Measurements from ENCODE around the gene FCER1G.

The FCER1G gene

DNA sequence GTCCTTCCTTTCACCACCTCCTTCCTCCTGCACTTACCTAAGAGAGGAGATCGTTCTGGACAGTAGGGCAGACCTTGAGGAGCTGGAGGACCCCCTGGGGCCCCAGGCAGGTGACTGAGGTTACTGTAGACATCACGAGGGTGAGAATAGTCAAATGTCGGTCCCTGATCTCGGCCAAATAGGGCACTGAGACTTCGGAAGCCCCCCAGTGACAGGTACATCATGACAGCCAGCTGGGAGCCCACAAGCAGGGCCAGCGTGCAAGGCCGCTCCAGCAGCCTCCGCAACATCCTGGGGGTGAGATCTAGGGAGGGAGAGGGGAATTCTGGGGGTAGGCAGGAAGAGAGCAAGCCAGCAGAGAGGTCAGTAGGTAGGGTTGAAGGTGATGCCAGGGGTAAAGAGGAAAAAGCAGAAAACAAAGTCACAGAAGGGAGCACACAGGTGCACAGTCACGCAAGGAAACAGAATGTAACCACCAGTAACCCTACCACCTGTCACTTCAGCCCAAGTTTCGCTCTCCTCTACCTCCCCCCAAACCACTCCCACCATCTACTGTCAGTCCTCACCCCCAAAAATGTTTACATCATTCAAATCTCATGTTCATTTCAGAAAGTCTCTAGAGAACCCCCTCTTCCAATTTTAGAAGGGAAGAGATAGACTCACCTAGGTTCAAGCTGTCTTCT lies 39.2 kb upstream of the FCER1G start:
- H3K4me1 ChIP-seq (ENCODE audit: control insufficient read depth, low read depth, low read length), result peaks cover 6% of the 10 kb centered on the region
- H3K9ac ChIP-seq (ENCODE audit: low read length), result no peak overlapping the region
- no peaks in the 10 kb centered on the region for H3K9me3 ChIP-seq (ENCODE audit: control insufficient read depth, low read depth, low read length)
- no peak overlapping the region for H3K27ac ChIP-seq (ENCODE audit: low read length)
- peak overlapping the region; percentile 93 for H3K4me3 ChIP-seq (ENCODE audit: low read length)
- H3K36me3 ChIP-seq (ENCODE audit: control insufficient read depth, low read depth, low read length), result peaks cover 34% of the 10 kb centered on the region
- H3K27me3 ChIP-seq (ENCODE audit: control insufficient read depth, insufficient read depth, low read length), result no peaks in the 10 kb centered on the region

DNA sequence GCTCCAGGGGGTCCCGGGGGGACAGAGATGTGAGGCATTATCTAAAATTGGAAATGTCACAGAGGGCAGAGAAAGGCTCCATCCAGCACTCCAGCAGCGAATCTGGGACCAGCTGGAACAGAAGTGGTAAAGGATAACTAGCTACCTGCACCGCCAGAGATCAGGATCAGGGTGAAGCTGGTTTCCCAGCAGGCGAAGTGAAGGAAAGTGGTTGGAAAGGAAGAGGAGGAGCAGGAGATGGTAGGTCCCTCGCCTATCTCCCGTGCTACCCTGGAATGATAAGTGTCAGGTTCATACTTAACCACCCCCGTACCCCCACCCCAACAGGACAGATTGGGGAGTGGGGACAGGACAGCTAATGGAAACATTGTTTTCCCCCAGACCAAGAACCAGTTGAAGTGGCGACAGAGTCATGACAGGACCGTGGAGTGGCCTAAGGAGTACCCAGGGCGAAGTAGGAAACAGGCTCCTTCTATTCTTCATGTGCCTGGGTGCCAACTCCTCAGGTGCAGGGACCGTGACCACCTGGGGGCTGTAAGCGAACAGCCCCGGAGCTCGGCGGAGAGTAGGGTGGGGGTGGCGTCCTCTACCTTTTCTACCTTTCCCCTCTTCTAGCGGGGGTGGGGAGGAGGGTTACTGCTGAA lies 38.5 kb upstream of the FCER1G start:
- H3K4me3 ChIP-seq (ENCODE audit: low read length), result peak overlapping the region; percentile 93
- H3K9me3 ChIP-seq (ENCODE audit: control insufficient read depth, low read depth, low read length), result no peaks in the 10 kb centered on the region
- H3K27me3 ChIP-seq (ENCODE audit: control insufficient read depth, insufficient read depth, low read length), result no peaks in the 10 kb centered on the region
- H3K4me1 ChIP-seq (ENCODE audit: control insufficient read depth, low read depth, low read length), result peaks cover 6% of the 10 kb centered on the region
- H3K9ac ChIP-seq (ENCODE audit: low read length), result peak overlapping the region; percentile 74
- H3K27ac ChIP-seq (ENCODE audit: low read length), result peak overlapping the region; percentile 43
- H3K36me3 ChIP-seq (ENCODE audit: control insufficient read depth, low read depth, low read length), result peaks cover 31% of the 10 kb centered on the region

DNA sequence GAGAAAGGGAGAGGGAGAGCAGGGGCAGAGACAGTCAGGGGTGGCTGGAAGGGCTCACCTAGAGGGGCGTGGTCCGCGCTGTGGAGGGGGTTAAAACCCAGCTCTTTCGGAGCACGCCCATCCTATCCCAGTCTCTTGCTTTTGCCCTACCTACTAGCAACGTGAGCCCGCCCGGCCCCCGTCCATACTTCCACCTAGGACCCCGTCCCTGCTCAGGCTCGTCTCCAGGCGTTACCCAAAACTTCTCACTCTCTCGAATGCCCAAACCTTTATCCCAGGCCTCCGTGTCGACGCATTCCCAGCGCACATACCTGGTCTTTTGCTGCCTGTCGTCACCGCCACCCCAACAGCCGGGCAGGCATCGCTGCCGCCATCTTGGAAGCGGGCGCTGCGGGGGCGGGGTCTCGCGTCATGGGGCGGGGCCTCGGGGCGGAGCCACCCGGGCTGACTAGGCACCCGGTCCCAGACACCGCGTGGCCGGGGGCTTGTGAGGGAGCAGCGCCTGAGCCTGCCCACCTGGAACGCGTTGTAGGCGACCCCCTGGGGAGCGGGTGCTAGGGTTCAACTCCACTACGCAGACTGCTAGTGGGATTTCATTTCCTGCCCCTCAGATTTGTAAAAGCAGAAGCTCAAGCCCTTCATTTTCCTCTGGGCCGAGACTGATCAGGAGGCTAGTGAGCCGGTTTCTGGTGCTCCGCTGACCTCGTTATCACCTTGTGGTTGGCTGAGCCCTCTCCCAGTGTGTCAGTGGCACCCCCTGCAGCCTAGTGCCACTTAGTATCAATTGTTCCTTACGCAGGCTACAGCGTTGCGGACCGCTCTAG lies 37.8 kb upstream of the FCER1G start, which contains the start of gene B4GALT3:
TSS of gene B4GALT3 (minus strand) at position 396 of the 824 bp plus-strand sequence. CDS start 1,447 bp downstream, outside the sequence.
- Histone ChIP-seq H3K36me3 (ENCODE audit: control insufficient read depth, low read depth, low read length) (peaks cover 23% of the 10 kb centered on the region), H3K4me1 (ENCODE audit: control insufficient read depth, low read depth, low read length) (peaks cover 6% of the 10 kb centered on the region), H3K9me3 (ENCODE audit: control insufficient read depth, low read depth, low read length) (no peaks in the 10 kb centered on the region), H3K4me3 (ENCODE audit: low read length) (peak within 1 kb of the TSS; percentile 93), H3K27me3 (ENCODE audit: control insufficient read depth, insufficient read depth, low read length) (no peaks in the 10 kb centered on the region), H3K27ac (ENCODE audit: low read length) (peak within 1 kb of the TSS; percentile 61), H3K9ac (ENCODE audit: low read length) (peak within 1 kb of the TSS; percentile 74)

DNA sequence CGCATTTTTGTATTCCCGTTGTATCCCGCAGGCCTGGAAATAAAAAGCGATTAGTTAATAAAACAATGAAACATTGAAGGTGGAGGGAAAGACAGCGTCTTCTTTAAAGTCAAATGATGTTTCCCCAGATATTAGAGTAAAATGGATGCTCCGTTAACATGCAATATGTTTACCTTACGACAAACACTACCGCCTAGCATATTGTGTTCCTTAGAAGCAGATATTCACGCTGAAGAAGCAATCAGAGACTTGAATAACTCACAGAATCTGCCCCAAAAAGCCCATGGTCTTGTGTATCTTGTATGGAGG lies 37.2 kb upstream of the FCER1G start:
- H3K27me3 ChIP-seq (ENCODE audit: control insufficient read depth, insufficient read depth, low read length), result no peaks in the 10 kb centered on the region
- H3K9ac ChIP-seq (ENCODE audit: low read length), result peak overlapping the region; percentile 74
- peak overlapping the region; percentile 93 for H3K4me3 ChIP-seq (ENCODE audit: low read length)
- H3K9me3 ChIP-seq (ENCODE audit: control insufficient read depth, low read depth, low read length), result no peaks in the 10 kb centered on the region
- H3K27ac ChIP-seq (ENCODE audit: low read length), result peak overlapping the region; percentile 61
- H3K4me1 ChIP-seq (ENCODE audit: control insufficient read depth, low read depth, low read length), result peaks cover 6% of the 10 kb centered on the region
- peaks cover 20% of the 10 kb centered on the region for H3K36me3 ChIP-seq (ENCODE audit: control insufficient read depth, low read depth, low read length)

DNA sequence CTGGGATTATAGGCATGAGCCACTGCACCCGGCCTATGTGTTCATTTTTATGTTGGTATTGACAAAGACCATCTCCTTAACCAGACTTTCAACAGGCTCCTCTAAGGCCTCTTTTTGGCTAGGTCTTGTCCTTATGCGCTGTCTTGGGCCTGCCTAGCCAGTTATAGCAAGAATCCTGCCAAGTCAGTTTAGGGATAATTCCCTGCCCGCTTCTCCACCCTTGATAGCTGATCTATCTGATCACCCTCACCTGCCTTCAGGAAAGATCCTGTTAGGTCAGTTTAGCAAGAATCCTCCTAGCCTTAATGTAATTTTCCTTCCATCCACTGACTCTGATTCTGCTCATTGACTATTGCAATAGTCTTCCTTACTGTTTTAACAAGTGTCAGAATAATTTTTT lies 35.4 kb upstream of the FCER1G start:
- Histone ChIP-seq H3K27ac (ENCODE audit: low read length) (no peak overlapping the region), H3K4me1 (ENCODE audit: control insufficient read depth, low read depth, low read length) (peaks cover 6% of the 10 kb centered on the region)

DNA sequence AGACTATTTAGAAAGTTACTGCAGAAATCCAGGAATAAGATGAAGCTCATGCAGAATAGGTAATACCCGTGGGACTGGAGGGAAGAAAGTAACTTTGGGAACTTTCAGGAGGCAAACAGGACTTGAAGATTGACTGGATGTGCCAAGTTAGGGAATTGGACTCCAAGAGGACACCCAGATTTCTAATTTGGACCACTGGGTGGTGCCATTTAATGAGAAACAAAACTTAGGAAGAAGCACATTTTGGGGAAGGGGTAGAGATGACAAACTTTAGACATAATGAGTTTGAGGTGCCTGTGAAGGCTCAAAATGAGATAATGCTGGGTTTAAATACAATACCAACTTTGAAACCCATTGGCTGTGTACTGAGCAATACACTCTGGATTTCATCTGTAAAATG lies 34.5 kb upstream of the FCER1G start:
- Histone ChIP-seq H3K4me1 (ENCODE audit: control insufficient read depth, low read depth, low read length) (peaks cover 6% of the 10 kb centered on the region), H3K27me3 (ENCODE audit: control insufficient read depth, insufficient read depth, low read length) (no peaks in the 10 kb centered on the region), H3K27ac (ENCODE audit: low read length) (no peak overlapping the region), H3K9me3 (ENCODE audit: control insufficient read depth, low read depth, low read length) (no peaks in the 10 kb centered on the region), H3K36me3 (ENCODE audit: control insufficient read depth, low read depth, low read length) (no peaks in the 10 kb centered on the region), H3K4me3 (ENCODE audit: low read length) (no peak overlapping the region), H3K9ac (ENCODE audit: low read length) (no peak overlapping the region)

More for the DNA sequence above, 35.4 kb upstream of the FCER1G start:
- Histone ChIP-seq H3K9ac (ENCODE audit: low read length) (no peak overlapping the region), H3K36me3 (ENCODE audit: control insufficient read depth, low read depth, low read length) (peaks cover 6% of the 10 kb centered on the region), H3K27me3 (ENCODE audit: control insufficient read depth, insufficient read depth, low read length) (no peaks in the 10 kb centered on the region), H3K9me3 (ENCODE audit: control insufficient read depth, low read depth, low read length) (no peaks in the 10 kb centered on the region), H3K4me3 (ENCODE audit: low read length) (no peak overlapping the region)

DNA sequence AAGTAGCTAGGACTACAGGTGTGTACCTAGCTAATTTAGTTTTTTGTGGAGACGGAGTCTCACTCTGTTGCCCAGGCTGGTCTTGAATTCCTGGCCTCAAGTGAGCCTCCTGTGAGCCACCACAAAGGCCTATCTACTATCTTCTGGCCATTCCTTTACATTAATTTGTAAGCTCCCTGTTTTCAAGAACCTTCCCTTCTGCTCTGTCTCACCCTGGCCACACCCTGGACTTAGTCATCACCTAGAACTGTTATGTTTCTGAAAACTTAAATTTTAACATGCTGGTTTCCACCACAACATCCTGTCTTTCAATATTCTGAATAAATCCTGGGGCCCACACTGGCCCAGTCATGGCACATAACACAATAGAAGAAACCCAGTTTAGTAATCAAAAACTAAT lies 32.9 kb upstream of the FCER1G start:
- H3K9me3 ChIP-seq (ENCODE audit: control insufficient read depth, low read depth, low read length), result no peaks in the 10 kb centered on the region
- peaks cover 6% of the 10 kb centered on the region for H3K4me1 ChIP-seq (ENCODE audit: control insufficient read depth, low read depth, low read length)
- no peaks in the 10 kb centered on the region for H3K27me3 ChIP-seq (ENCODE audit: control insufficient read depth, insufficient read depth, low read length)
- H3K36me3 ChIP-seq (ENCODE audit: control insufficient read depth, low read depth, low read length), result no peaks in the 10 kb centered on the region
- H3K9ac ChIP-seq (ENCODE audit: low read length), result no peak overlapping the region
- no peak overlapping the region for H3K27ac ChIP-seq (ENCODE audit: low read length)
- H3K4me3 ChIP-seq (ENCODE audit: low read length), result no peak overlapping the region

DNA sequence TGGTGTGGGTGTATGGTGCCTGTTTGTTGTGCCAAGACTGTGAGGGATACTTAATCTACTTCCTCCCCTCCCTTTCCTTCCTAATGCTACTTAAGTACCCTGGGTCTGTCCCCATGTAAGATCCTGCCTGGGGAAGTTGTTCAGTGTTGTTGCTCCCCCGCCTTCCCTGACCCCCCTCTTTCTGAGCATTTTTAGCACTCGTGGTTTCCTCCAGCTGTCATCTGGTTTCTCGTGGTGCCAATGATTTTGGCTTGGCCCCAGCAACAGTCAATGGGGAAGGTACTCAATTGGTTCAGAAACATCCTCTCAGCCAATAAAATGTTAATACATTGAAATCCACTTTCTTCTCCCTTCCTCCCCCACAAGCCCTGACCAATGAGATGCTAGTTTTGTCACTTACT lies 29.8 kb upstream of the FCER1G start:
- Histone ChIP-seq H3K4me3 (ENCODE audit: low read length) (no peak overlapping the region), H3K27me3 (ENCODE audit: control insufficient read depth, insufficient read depth, low read length) (no peaks in the 10 kb centered on the region), H3K27ac (ENCODE audit: low read length) (no peak overlapping the region), H3K36me3 (ENCODE audit: control insufficient read depth, low read depth, low read length) (no peaks in the 10 kb centered on the region), H3K9ac (ENCODE audit: low read length) (no peak overlapping the region), H3K4me1 (ENCODE audit: control insufficient read depth, low read depth, low read length) (no peaks in the 10 kb centered on the region), H3K9me3 (ENCODE audit: control insufficient read depth, low read depth, low read length) (no peaks in the 10 kb centered on the region)

DNA sequence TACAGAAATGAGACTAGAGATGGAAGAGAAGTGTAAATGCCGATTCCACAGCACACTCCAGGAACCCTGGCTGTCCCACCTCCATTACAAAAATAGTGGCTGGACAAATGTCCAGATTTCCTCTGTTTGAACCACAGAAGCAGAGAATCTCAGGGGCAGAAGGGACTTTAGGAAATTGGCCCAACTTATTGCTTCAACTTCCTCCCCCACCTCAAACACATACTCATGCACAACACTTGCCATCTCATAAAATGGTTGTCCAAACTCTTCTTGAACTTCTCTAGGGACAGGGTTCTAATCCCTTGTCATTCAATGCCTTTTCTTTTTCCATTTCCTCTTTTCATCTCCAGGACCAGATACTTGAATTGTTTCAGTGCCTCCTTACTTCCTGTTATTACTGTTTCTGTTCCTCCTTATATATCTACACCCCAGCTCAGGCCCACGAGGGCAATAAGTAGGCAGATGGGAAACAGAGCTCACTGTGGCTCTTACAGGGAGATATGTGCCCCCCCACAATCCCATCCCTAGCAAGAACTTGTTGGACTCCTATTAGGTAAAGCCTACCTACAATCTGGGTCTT lies 29.3 kb upstream of the FCER1G start:
- H3K27me3 ChIP-seq (ENCODE audit: control insufficient read depth, insufficient read depth, low read length), result no peaks in the 10 kb centered on the region
- H3K27ac ChIP-seq (ENCODE audit: low read length), result no peak overlapping the region
- H3K9ac ChIP-seq (ENCODE audit: low read length), result no peak overlapping the region
- H3K9me3 ChIP-seq (ENCODE audit: control insufficient read depth, low read depth, low read length), result no peaks in the 10 kb centered on the region
- no peak overlapping the region for H3K4me3 ChIP-seq (ENCODE audit: low read length)
- no peaks in the 10 kb centered on the region for H3K36me3 ChIP-seq (ENCODE audit: control insufficient read depth, low read depth, low read length)
- H3K4me1 ChIP-seq (ENCODE audit: control insufficient read depth, low read depth, low read length), result no peaks in the 10 kb centered on the region

DNA sequence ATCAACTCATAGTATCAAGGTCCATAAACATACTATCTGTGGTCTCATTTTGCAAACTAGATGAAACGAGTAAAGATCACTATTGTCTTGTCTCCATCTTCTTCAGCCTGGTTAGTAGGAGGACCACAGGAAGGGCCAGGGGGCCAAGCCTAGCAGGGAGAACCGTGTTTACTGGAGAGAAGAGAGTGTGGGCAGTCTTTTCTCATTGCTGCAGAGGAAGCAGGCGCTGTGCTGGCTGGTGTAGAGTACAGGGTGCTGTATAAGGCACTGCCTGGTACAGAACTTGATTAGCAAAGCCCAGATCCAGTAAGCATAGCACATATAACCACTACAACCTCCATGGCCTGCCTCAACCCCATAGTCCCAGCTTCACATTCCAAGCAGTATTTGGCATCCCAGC lies 27.8 kb upstream of the FCER1G start:
- H3K27ac ChIP-seq (ENCODE audit: low read length), result no peak overlapping the region

DNA sequence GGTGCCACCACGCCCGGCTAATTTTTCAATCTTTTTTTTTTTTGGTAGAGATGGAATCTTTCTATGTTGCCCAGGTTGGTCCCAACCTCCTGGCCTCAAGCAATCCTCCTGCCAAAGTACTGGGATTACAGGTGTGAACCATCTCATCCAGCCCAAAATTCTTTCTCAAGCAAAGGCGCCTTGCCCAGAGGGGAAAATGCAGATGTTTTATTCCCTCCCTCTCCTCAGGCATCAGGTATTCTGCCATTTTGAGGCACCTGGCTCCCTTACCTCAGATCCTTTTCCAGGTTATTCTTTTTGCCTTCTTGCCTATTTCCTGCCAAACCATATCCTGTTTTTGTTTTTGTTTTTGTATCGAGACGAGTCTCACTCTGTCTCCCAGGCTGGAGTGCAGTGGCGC lies 26.7 kb upstream of the FCER1G start:
- Histone ChIP-seq H3K27me3 (ENCODE audit: control insufficient read depth, insufficient read depth, low read length) (no peaks in the 10 kb centered on the region), H3K9ac (ENCODE audit: low read length) (no peak overlapping the region), H3K36me3 (ENCODE audit: control insufficient read depth, low read depth, low read length) (peaks cover 8% of the 10 kb centered on the region), H3K27ac (ENCODE audit: low read length) (no peak overlapping the region), H3K4me1 (ENCODE audit: control insufficient read depth, low read depth, low read length) (no peaks in the 10 kb centered on the region), H3K4me3 (ENCODE audit: low read length) (no peak overlapping the region), H3K9me3 (ENCODE audit: control insufficient read depth, low read depth, low read length) (no peaks in the 10 kb centered on the region)

More for the DNA sequence above, 27.8 kb upstream of the FCER1G start:
- Histone ChIP-seq H3K36me3 (ENCODE audit: control insufficient read depth, low read depth, low read length) (peaks cover 8% of the 10 kb centered on the region), H3K4me3 (ENCODE audit: low read length) (no peak overlapping the region), H3K4me1 (ENCODE audit: control insufficient read depth, low read depth, low read length) (no peaks in the 10 kb centered on the region), H3K27me3 (ENCODE audit: control insufficient read depth, insufficient read depth, low read length) (no peaks in the 10 kb centered on the region), H3K9me3 (ENCODE audit: control insufficient read depth, low read depth, low read length) (no peaks in the 10 kb centered on the region), H3K9ac (ENCODE audit: low read length) (no peak overlapping the region)

Data from iPS-18a (cell line).